Muscle layer of colon (tissue), 2 donors: ENCODE results near the gene IQSEC1.

Source experiments
- H3K27ac ChIP-seq: one replicate; pipeline ENCODE4 v1.7.0; 2013; ENCODE audit warnings: low read depth, mild to moderate bottlenecking, low read length, moderate library complexity
- H3K27me3 ChIP-seq, 2 donors: one replicate each; pipeline ENCODE4 v1.7.0; 2013; ENCODE audit warnings: low read length in 2 of 2, mild to moderate bottlenecking in 2 of 2; ENCODE audit not compliant: insufficient read depth in 2 of 2, control insufficient read depth in 1 of 2
- H3K36me3 ChIP-seq: one replicate; pipeline ENCODE4 v1.7.0; 2013; ENCODE audit warnings: mild to moderate bottlenecking, low read length; ENCODE audit not compliant: insufficient read depth
- H3K4me1 ChIP-seq: one replicate; pipeline ENCODE4 v1.7.0; 2013; ENCODE audit warnings: mild to moderate bottlenecking, low read length; ENCODE audit not compliant: insufficient read depth
- H3K4me3 ChIP-seq, 2 donors: one replicate each; pipeline ENCODE4 v1.7.0; 2013; ENCODE audit warnings: low read length in 2 of 2, low read depth in 1 of 2, mild to moderate bottlenecking in 1 of 2, moderate library complexity in 1 of 2
- H3K9ac ChIP-seq: one replicate; pipeline ENCODE4 v1.7.0; 2013; ENCODE audit warnings: low read length
- H3K9me3 ChIP-seq: one replicate; pipeline ENCODE4 v1.7.0; 2013; ENCODE audit warnings: mild to moderate bottlenecking, low read length
- donor health status: abdominal sarcoma.
- donor health status: Adenocarcinoma of cecum.

IQSEC1 gene

DNA sequence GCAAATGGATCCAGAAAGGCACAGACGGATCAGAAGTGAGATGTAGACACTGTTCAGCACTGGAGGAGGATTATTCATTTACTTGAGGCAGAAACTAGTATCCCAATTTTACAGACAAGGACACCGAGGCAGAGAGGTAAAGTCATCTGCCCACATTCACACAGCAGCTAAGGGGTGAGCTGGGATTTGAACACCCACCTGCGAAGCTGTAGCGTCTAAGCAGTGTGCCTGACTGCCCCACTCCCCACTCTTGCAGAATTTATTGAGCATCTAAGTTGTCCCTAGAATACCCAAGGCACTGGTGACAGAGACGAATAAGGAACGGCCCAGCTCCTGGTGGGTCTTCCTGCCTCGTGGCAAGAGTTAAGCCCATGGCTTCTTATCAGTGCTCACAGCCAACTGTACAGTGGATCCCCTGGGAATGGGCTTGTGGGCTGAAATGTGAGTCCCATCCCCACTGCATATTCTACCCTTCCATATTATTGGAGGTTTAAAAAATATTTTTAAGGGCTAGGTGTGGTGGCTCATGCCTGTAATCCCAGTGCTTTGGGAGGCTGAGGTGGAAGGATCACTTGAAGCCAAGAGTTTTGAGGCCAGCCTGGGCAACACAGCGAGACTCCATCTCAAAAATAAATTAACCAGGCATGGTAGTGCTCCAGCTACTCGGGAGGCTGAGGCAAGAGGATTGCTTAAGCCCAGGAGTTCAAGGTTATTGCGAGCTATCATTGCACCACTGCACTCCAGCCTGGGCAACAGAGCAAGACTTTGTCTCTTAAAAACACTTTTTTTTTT is 77.6 kb downstream of the IQSEC1 start:
- Histone ChIP-seq H3K4me1 (peaks cover 10% of the 10 kb centered on the region), H3K9me3 (no peaks in the 10 kb centered on the region), H3K4me3 (peak overlapping the region in 1 of 2 donors; percentile 89), H3K9ac (peak overlapping the region; percentile 67), H3K27ac (peak overlapping the region; percentile 70), H3K36me3 (no peaks in the 10 kb centered on the region), H3K27me3 (no peaks in the 10 kb centered on the region)

DNA sequence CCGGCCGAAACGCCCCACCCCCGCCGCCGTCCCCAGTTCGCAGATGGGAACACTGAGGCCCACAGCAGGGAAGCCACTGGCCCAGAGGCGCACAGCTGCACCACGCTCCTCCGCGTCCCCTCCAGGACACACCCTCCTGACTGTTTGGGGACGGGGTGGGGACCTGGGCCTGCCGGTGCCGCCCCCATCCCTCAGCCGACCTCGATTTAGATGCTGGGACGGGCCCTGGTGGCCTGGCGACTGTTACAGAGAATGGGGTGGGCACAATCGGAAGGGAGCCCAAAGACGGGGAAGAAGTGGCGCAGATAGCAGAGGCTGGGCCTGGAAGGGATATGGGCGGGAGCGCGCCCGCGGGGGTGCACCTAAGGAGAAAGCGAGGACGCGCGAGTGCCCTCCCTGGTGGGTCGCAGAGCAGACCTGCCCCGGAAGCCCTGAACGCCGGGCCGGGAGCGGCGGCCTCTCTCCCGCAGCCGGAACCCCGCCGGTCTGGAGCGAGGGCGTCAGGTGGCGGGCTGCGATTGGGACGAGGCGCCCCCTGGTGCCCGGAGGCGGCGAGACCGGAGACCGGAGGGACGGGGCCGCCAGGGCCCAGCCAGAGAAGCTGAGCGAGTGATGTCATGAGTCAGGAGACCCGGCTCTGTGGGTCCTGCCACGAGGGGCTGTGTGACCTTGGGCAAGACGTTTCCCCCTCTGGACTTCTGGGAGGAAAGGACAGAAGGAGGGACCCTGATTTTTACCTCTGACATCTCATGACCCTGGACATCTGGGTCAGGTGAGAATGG is 78.4 kb downstream of the IQSEC1 start:
- Histone ChIP-seq H3K4me1 (peaks cover 10% of the 10 kb centered on the region), H3K27ac (peak overlapping the region; percentile 93), H3K9ac (peak overlapping the region; percentile 67)

GRCh38 chr3:12994357-12994606 is 78.9 kb downstream of the IQSEC1 start:
- Histone ChIP-seq H3K36me3 (no peaks in the 10 kb centered on the region), H3K9ac (peak overlapping the region; percentile 67), H3K27ac (peak overlapping the region; percentile 93), H3K4me1 (peaks cover 10% of the 10 kb centered on the region), H3K4me3 (peak overlapping the region; percentile 89 to 100), H3K27me3 (no peaks in the 10 kb centered on the region), H3K9me3 (no peaks in the 10 kb centered on the region)

More for the DNA sequence above, 78.4 kb downstream of the IQSEC1 start:
- Histone ChIP-seq H3K4me3 (peak overlapping the region; percentile 89 to 100), H3K36me3 (no peaks in the 10 kb centered on the region), H3K9me3 (no peaks in the 10 kb centered on the region), H3K27me3 (no peaks in the 10 kb centered on the region)

GRCh38 chr3:12993517-12994356 is 79.5 kb downstream of the IQSEC1 start:
- Histone ChIP-seq H3K4me1 (peaks cover 10% of the 10 kb centered on the region), H3K9me3 (no peaks in the 10 kb centered on the region), H3K9ac (no peak overlapping the region), H3K4me3 (peak overlapping the region; percentile 89 to 100), H3K27me3 (no peaks in the 10 kb centered on the region), H3K36me3 (no peaks in the 10 kb centered on the region), H3K27ac (peak overlapping the region; percentile 93)

GRCh38 chr3:12992629-12993516 is 80.4 kb downstream of the IQSEC1 start:
- H3K4me1 ChIP-seq = peaks cover 10% of the 10 kb centered on the region
- no peaks in the 10 kb centered on the region for H3K9me3 ChIP-seq
- no peaks in the 10 kb centered on the region for H3K27me3 ChIP-seq
- H3K9ac ChIP-seq = no peak overlapping the region
- H3K4me3 ChIP-seq = peak overlapping the region; percentile 30 to 67
- peak overlapping the region; percentile 1 for H3K27ac ChIP-seq
- no peaks in the 10 kb centered on the region for H3K36me3 ChIP-seq

DNA sequence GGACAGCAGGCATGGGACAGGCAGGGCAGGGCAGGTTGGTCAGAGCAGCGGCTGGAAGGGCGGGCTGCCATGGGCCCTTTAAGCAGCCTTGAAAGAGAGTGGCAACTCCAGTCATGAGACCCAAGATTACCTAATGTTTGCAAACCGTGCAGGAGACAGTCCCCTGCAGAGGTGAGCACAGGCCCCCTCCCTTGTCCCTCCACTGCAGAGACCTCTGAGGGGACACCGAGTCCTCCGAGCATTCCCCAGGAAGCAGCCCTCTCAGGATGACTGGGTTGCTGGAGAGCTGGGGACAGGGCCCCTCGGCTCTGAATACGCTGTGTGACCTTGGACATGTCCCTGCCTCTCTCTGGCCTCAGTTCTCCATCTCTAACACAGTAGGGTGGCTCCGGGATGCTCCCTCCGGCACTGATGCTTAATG is 81.4 kb downstream of the IQSEC1 start:
- Histone ChIP-seq H3K36me3 (no peaks in the 10 kb centered on the region), H3K9me3 (no peaks in the 10 kb centered on the region), H3K27ac (peak overlapping the region; percentile 24), H3K27me3 (no peaks in the 10 kb centered on the region), H3K4me1 (peaks cover 10% of the 10 kb centered on the region), H3K4me3 (no peak overlapping the region), H3K9ac (no peak overlapping the region)

DNA sequence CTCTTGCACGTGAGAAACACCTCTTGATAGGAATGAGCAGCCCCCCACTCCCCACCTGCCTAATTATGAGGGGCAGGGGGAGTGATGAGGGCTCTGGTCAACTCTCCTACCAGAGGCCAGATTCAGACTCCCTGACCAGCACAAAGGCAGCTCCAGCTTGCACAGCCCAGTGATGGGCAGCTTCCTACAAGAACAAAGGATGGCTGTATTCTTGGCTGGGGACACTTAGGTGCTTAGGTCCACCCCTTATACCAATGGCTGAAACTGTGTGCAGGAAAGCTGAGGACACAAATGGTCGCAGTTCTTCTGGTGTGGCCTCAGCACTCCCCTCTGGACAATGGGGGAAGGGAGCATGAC is 81.8 kb downstream of the IQSEC1 start:
- Histone ChIP-seq H3K27ac (peak overlapping the region; percentile 24), H3K36me3 (no peaks in the 10 kb centered on the region), H3K4me3 (no peak overlapping the region), H3K9me3 (no peaks in the 10 kb centered on the region), H3K4me1 (peaks cover 10% of the 10 kb centered on the region), H3K9ac (no peak overlapping the region), H3K27me3 (no peaks in the 10 kb centered on the region)

DNA sequence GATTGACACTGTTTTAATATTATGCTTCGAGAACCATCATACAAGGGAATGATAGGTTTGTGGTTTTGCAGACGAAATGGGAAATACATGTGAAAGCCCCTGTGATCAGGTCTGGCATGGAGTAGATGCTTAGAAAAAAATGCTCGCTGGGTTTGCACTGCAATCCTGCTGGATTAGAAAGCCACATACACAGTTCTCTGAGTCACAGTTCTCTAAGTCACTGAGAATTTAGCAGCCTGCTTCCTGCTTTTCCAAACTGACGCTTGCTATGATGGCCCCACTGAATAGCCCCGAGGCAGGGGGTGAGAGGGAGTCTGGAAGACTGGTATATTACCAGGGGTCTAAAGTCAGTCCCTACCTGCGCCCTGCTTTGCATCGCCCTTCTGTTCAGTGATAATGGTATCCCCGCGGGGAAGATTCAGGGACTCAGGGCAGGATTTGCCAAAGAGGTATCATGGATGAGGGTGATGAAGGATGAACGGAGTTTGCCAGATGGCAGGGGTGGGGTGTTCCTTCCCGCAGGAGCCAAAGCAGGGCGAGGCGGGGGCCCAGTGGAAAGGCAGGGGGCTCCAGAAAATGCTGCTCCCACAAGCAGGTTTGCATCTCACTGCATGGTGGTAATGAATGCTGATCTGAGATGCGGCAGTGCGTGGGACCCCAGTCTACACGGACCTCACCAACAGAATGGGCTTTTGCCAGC is 82.3 kb downstream of the IQSEC1 start:
- Histone ChIP-seq H3K4me1 (peaks cover 8% of the 10 kb centered on the region), H3K9ac (no peak overlapping the region), H3K27ac (no peak overlapping the region), H3K36me3 (no peaks in the 10 kb centered on the region), H3K9me3 (no peaks in the 10 kb centered on the region), H3K27me3 (no peaks in the 10 kb centered on the region), H3K4me3 (no peak overlapping the region)

- Histone ChIP-seq H3K27me3 (no peaks in the 10 kb centered on the region), H3K9me3 (no peaks in the 10 kb centered on the region)
These were observed 82.9 kb downstream of the IQSEC1 start for GRCh38 chr3:12990306-12990705.

DNA sequence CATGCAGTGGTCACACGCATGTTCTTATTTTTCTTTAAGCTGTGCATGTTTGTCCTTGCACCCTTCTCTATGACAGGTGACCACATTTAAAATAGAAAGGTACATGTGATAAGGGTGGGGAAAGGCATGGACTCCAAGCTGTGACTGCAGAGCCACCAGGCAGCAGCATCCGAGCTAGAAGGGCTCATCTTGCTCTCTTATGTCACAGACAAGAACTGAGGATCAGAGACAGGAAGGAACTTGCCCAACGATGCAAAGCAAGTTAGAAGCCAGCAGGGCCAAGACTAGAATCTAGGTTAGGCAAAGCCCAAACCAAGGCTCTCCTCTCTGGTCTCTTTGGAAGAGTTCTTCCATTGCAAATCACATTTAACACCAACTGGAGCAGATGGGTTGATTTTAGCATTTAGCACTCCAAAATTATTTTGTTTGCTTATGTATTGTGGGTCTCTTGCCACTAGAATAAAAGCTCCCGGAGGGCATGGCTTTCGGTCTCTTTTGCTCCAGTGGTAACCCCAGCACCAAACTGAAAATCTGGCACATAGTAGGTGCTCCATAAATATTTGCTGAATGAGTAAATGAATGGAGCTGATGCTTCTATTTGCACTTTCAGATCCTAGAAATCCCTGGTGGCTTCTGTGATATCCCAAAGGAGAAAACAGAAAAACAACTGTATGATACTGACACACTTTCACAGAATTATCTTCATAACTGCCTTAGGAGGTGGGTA is 84.3 kb downstream of the IQSEC1 start:
- H3K4me1 ChIP-seq = peaks cover 6% of the 10 kb centered on the region
- H3K27ac ChIP-seq = no peak overlapping the region
- no peaks in the 10 kb centered on the region for H3K9me3 ChIP-seq
- no peaks in the 10 kb centered on the region for H3K27me3 ChIP-seq
- H3K36me3 ChIP-seq = no peaks in the 10 kb centered on the region
- H3K9ac ChIP-seq = no peak overlapping the region
- no peak overlapping the region for H3K4me3 ChIP-seq

More at GRCh38 chr3:12990306-12990705, 82.9 kb downstream of the IQSEC1 start:
- H3K27ac ChIP-seq = no peak overlapping the region
- H3K4me3 ChIP-seq = no peak overlapping the region
- H3K36me3 ChIP-seq = no peaks in the 10 kb centered on the region
- H3K4me1 ChIP-seq = peaks cover 2% of the 10 kb centered on the region
- H3K9ac ChIP-seq = no peak overlapping the region
